Endothelial cell (in vitro differentiated cells): Measurements from ENCODE around the gene PTPRB. TPM values are rescaled to one million over a fixed set of nuclear protein-coding genes. Genes with fewer than 3 reads are reported as not detected.

Experiments
- DNase-seq: peaks from one replicate; pipeline ENCODE4 v3.0.0; 2021; ENCODE audit warnings: low spot score
- H3K27ac Mint-ChIP-seq: one replicate; pipeline ENCODE4 v1.8.0; 2021; ENCODE audit warnings: mixed read lengths, inconsistent platforms; ENCODE audit not compliant: unreplicated experiment
- H3K27me3 Mint-ChIP-seq: one replicate; pipeline ENCODE4 v1.8.0; 2021; ENCODE audit warnings: mild to moderate bottlenecking, moderate library complexity, mixed read lengths, inconsistent platforms; ENCODE audit not compliant: unreplicated experiment
- H3K36me3 Mint-ChIP-seq: one replicate; pipeline ENCODE4 v1.8.0; 2021; ENCODE audit warnings: mild to moderate bottlenecking, low read depth, mixed read lengths, inconsistent platforms; ENCODE audit not compliant: unreplicated experiment
- H3K4me1 Mint-ChIP-seq: one replicate; pipeline ENCODE4 v1.8.0; 2021; ENCODE audit warnings: mild to moderate bottlenecking, mixed read lengths, inconsistent platforms; ENCODE audit not compliant: unreplicated experiment
- H3K4me3 Mint-ChIP-seq: one replicate; pipeline ENCODE4 v1.8.0; 2021; ENCODE audit warnings: mild to moderate bottlenecking, mixed read lengths, inconsistent platforms; ENCODE audit not compliant: unreplicated experiment
- H3K9me3 Mint-ChIP-seq: one replicate; pipeline ENCODE4 v1.8.0; 2021; ENCODE audit warnings: mixed read lengths, inconsistent platforms; ENCODE audit not compliant: unreplicated experiment
- CTCF ChIP-seq: fragments of 200-600 bp; sonication (generic); IDR thresholded peaks from one replicate; pipeline ENCODE4 v1.5.0; 2021; ENCODE audit warnings: antibody characterized with exemption; ENCODE audit not compliant: unreplicated experiment
- total RNA-seq: library from RNA; stranded (reverse); fragmentation: NEBNext Ultra II Directional; extraction: Animal tissue kit (Norgen Biotek cat#: 25700); gene quantifications from one replicate; pipeline ENCODE4 v1.2.1, GENCODE V29; 2021; ENCODE audit not compliant: unreplicated experiment

PTPRB gene
- total RNA-seq, 1 donor from 2014 or later: 162 TPM

GRCh38 chr12:70626180-70626579, 11.0 kb downstream of the PTPRB start:
- Mint-ChIP-seq H3K36me3 (peaks cover 39% of the 10 kb centered on the region), H3K4me1 (peaks cover 62% of the 10 kb centered on the region), H3K27me3 (peaks cover 5% of the 10 kb centered on the region), H3K27ac (no peak overlapping the region), H3K9me3 (no peaks in the 10 kb centered on the region), H3K4me3 (peak overlapping the region; percentile 81)
- DNase-seq: no peak
- TF ChIP-seq CTCF: no peak

- DNase-seq: no peak
- H3K4me3 Mint-ChIP-seq: peak overlapping the region; percentile 16
- peaks cover 75% of the 10 kb centered on the region for H3K4me1 Mint-ChIP-seq
Observed at GRCh38 chr12:70619471-70620152, 17.6 kb downstream of the PTPRB start.

GRCh38 chr12:70618371-70618770, 18.9 kb downstream of the PTPRB start:
- Mint-ChIP-seq H3K27me3 (peaks cover 3% of the 10 kb centered on the region), H3K4me3 (peak overlapping the region; percentile 16), H3K4me1 (peaks cover 74% of the 10 kb centered on the region), H3K27ac (peak overlapping the region; percentile 62), H3K9me3 (no peaks in the 10 kb centered on the region), H3K36me3 (peaks cover 50% of the 10 kb centered on the region)
- TF ChIP-seq CTCF: no peak
- DNase-seq: no peak

More at GRCh38 chr12:70619471-70620152, 17.6 kb downstream of the PTPRB start:
- no peak for TF ChIP-seq CTCF
- H3K9me3 Mint-ChIP-seq: no peaks in the 10 kb centered on the region
- H3K27me3 Mint-ChIP-seq: peaks cover 1% of the 10 kb centered on the region
- peak overlapping the region; percentile 62 for H3K27ac Mint-ChIP-seq
- peaks cover 49% of the 10 kb centered on the region for H3K36me3 Mint-ChIP-seq

GRCh38 chr12:70617450-70617849, 19.8 kb downstream of the PTPRB start:
- Mint-ChIP-seq H3K36me3 (peaks cover 53% of the 10 kb centered on the region), H3K27ac (no peak overlapping the region), H3K27me3 (peaks cover 3% of the 10 kb centered on the region), H3K9me3 (no peaks in the 10 kb centered on the region), H3K4me3 (peak overlapping the region; percentile 24), H3K4me1 (peaks cover 73% of the 10 kb centered on the region)
- no peak for TF ChIP-seq CTCF
- no peak for DNase-seq

GRCh38 chr12:70615174-70615866, 21.9 kb downstream of the PTPRB start:
- Mint-ChIP-seq H3K4me3 (peak overlapping the region; percentile 37), H3K4me1 (peaks cover 80% of the 10 kb centered on the region), H3K36me3 (peaks cover 52% of the 10 kb centered on the region), H3K27me3 (peaks cover 3% of the 10 kb centered on the region), H3K9me3 (no peaks in the 10 kb centered on the region), H3K27ac (peak overlapping the region; percentile 37)
- no peak for DNase-seq
- no peak for TF ChIP-seq CTCF
